NCI-H446 treated with DMSO at 0.1 percent for 48 hours (cell line): ENCODE results near the gene SNAI3.

ENCODE experiments used
- DNase-seq: peaks from one replicate; lab custom pipeline; 2025; lab: John Stamatoyannopoulos, UW

The SNAI3 gene

GRCh38 chr16:88686439-88687253 lies at the start of gene SNAI3:
Gene SNAI3 (minus strand): TSS chr16:88686507. CDS start chr16:88686406, 101 bp downstream.
- peak; percentile 6 for DNase-seq

DNA sequence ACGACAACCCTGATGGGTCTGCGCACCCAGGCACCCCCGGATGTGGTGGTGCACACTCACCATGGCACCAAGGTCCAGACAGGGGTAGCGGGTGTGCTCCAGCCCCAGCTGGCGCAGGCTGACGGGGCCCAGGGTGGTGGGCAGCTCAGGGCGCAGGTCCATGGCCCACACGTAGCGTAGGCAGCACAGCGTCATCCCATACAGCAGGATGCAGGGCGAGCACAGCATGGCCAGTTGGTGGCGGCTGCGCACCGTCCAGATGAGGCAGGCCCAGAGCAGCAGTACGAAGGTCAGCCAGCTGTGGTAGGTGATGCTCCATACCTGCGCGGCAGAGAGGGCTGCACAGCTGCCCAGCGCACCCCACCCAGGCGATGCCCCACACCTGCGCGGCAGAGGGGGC lies 49.8 kb upstream of the SNAI3 start:
- no peak for DNase-seq

DNA sequence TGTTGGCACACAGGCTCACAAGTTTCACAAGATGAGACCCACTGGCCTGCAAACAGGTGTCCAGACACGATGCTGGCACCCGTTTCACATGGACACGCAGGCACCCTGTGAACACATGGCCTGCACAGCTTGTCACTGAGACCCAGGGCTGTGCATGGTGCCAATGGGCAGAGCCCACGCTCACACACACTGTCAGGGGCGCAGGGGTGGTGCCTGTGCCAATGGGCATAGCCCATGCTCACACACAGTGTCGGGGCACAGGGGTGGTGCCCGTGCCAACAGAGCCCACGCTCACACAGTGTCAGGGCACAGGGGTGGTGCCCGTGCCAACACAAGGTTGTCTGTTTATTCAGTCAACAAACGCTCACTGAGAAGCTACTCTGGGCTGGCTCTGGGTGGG lies 49.3 kb upstream of the SNAI3 start:
- no peak for DNase-seq

GRCh38 chr16:88735121-88735520 lies 48.8 kb upstream of the SNAI3 start:
- DNase-seq, result no peak

GRCh38 chr16:88734361-88734728 lies 48.0 kb upstream of the SNAI3 start:
- no peak for DNase-seq

DNA sequence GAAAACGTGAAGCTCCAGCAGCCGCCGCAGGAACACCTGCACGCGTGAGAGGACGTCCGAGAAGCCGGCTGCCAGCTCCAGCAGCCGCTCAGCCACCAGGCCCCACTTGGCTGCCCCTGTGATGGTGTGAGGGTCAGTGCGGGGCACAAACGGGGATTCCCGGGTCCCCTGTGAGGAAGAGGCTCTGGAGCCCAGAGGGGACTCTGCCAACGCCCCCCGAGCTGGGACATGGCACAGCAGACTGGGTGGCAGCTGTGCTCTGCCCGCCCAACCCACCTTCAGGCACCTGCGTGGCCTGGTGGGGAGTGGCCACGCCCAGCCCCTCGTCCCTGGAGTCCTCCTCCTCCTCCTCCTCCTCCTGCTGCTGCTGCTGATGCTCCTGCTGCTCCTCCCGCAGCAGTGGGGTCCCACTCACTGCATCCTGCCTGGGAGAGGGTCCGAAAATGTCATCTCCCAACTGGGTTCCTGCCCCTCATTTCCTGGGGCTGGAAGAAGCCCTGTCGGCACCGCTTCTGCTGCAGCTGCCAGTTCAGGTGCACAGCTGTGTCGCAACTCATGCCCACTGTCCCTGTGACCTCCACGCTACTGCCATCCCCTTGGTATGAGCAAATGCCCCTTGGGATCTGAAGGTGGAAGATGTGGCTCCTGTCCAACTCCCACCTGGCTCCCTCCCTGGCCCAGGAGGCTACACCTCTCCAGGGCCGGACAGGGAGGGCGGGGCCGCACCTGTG lies 47.5 kb upstream of the SNAI3 start:
- DNase-seq, result no peak

DNA sequence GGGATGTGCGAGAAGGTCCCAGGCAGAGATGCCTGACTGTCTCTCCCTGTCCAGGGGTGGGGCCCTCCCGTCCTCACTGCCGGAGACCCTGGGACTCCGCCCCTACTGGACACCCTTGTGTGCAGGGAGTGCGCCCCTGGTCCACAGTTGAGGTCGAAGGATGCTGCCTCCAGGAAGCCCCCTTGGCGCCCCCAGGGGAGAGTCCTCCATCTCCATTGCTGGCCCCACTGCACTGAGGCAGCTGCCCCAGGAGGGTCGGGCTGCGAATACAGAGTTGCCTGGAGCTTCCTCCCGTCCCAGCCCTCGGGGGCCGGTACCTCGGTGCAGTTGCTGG lies 46.6 kb upstream of the SNAI3 start:
- DNase-seq, result no peak

DNA sequence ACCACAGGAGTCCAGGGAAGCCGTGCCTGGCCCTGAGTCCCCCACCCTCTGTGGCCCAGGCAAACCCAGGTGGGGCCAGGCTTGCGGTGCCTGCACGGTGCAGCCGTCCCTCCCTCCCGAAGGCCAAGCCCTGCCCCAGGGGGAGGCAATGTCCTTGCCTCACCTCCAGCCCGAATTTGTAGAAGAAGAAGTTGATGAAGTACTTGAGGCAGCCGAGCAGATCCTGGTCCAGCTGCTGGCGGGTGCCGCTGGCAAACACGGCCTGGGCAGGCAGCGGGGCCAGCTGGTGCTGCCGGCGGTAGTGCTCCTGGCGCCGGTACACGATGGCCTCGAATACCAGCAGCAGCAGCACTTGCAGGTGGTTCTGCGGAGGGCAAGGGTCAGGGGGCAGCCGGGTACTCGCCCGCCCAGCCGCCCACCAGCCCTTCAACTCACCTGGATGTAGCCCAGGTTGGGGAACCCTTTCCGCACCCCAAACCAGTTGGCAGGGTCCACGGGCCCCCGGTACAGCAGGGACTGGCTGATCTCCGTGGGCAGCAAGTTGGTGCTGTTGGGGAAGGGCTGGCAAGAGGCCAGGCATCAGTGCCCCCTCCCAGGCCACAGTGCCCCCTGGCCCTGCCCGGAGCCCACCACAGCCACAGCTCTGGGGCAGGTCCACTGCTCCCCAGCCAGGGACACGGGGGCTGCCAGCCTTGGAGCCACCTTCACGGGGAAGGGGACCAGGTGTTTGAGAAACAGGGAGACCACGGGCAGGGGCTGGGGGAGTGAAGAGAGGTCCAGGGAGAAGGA lies 46.1 kb upstream of the SNAI3 start:
- DNase-seq, result peak; percentile 42

DNA sequence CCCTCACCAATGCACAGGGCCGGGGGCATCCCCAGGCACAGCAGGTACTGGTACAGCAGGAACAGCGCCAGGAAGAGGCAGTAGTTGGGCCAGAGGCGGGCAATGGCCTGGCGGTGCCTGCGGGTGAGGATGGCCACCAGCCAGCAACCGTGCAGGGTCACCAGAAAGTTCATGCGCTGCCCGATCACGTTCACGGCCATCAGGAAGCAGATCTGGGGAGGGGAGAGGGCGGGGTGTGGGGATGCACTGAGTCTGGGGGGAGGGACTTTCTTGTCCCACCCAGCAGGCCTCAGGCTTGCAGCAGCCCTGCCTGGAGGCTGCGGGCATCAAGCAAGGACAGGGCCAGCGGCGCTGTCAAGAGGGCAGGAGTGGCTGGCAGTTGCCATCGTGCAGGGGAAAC lies 45.4 kb upstream of the SNAI3 start:
- DNase-seq, result no peak

- DNase-seq, result no peak
Measured at GRCh38 chr16:88730632-88731607, 44.6 kb upstream of the SNAI3 start.

DNA sequence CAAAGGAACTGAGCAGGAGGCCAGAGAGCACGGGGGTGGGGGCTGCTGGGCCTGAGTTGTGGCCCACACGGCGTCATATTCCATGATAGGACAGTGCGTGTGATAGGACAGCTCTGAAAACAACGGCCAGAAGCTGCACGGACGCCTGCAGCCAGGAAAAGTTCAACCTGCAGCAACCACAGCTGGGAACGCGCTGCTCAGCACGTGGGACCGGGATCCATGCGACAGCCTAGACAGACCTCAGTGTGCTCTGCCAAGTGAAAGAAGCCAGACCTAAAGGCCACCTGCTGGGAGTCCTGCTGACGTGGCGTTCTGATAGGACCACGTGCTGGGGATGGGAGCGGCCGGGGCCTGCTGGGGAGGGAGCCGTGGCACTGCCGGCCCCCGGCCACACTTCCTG lies 41.6 kb upstream of the SNAI3 start:
- no peak for DNase-seq

- DNase-seq, result no peak
Measured at GRCh38 chr16:88726981-88727380, 40.7 kb upstream of the SNAI3 start.

DNA sequence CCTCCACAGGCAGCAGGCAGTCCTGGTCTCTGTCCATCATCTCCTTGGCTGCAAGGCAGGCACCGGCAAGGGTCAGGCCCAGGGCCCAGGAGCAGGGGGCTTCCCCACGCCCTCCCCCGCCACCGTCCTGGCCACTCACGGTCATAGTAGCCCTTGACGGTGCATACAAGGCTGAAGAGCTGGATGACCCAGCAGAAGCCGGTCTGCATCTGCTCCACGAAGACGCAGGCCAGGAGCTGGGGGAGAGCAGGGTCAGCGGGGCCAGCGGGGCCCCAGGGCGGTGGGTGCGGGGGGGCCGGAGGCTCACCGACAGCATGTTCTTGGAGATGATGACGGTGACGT lies 40.1 kb upstream of the SNAI3 start:
- no peak for DNase-seq

- DNase-seq, result no peak
Measured at GRCh38 chr16:88725609-88726407, 39.5 kb upstream of the SNAI3 start.

GRCh38 chr16:88724855-88725555 lies 38.7 kb upstream of the SNAI3 start:
- DNase-seq, result no peak

DNA sequence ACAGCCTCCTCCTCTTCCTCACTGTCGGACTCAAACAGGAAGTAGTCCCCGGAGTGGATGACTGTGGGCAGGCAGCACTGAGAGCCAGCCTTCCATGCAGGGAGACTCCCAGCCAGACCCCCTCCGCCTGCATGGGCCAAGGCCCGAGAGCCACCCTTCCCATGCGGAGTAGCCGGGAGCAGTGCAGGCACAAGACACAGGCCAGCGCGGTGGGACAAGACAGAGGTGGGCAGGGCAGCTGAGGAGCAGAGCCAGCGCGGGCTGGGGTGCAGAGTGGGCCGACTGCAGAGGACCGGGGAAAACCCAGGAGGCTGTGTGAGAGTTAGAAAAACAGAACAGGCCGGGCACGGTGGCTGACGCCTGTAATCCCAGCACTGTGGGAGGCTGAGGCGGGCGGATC lies 37.6 kb upstream of the SNAI3 start:
- no peak for DNase-seq

DNA sequence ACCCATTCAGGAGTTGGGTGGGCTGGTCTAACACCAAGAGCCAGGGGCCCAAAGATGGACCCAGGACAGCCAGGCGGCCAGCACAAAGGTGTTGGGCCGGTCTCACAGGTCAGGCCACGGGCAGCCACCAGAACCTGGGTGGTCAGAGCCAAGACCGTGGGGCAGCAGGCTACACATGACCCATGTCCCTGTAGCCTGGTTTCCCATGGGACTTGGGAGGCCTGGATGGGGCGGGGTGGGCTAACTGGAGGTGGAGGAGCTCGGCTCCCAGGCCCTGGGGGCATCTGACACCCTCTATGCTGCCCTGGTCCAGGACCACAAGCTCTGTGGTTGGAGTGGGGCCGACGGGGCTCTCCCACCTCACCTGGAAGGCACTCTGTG lies 37.2 kb upstream of the SNAI3 start:
- DNase-seq, result no peak

DNA sequence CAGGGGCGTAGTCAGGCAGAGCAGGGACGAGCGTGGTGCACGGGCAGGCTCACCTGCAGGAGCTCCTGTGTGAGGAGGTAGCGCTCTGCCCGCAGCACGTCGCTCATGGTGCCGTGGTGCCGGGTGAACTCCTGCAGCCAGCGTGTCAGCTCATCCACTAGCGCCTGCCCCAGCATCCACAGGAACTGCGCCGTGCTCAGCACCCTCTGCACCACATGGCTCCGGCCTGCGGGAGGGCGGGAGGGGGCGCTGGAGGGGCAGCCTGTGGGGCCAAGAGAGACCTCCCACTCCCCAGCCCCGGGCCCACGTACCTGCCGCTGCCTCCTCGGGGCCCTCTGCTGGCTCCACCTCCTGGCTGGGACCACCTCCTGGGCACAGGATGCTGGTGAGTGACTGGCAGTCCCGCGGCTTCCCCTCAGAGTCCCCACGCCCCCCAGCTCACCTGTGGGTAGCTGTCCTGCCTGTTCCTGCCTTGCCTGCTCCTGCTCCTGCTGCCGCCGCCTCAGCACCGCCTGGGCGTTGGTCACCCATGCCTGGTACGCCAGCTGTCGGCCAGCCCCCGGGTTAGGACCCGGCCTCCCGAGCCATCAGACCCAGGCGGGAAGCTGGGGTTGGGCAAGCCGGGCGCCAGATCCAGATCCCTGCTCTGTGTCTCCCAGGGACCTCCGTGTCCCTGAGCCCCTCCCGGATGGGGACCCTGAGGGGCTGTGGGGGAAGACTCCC lies 36.6 kb upstream of the SNAI3 start:
- no peak for DNase-seq
